Neural crest cell (in vitro differentiated cells): ENCODE measurements around the gene DLD. TPM values are rescaled to one million over a fixed set of nuclear protein-coding genes. Genes with fewer than 3 reads are reported as not detected.

Source experiments
- DNase-seq: peaks from one replicate; pipeline ENCODE4 v3.0.0; 2021; ENCODE audit warnings: low read depth, mixed read lengths, low spot score
- H3K27ac Mint-ChIP-seq: one replicate; pipeline ENCODE4 v1.8.0; 2021; ENCODE audit warnings: mild to moderate bottlenecking, mixed read lengths; ENCODE audit not compliant: unreplicated experiment
- H3K27me3 Mint-ChIP-seq: 2 replicates; pipeline ENCODE4 v1.8.0; 2021; ENCODE audit warnings: low read depth, mild to moderate bottlenecking, mixed read lengths
- H3K36me3 Mint-ChIP-seq: 2 replicates; pipeline ENCODE4 v1.8.0; 2021; ENCODE audit warnings: low read depth, mild to moderate bottlenecking, mixed read lengths
- H3K4me1 Mint-ChIP-seq: 2 replicates; pipeline ENCODE4 v1.8.0; 2021; ENCODE audit warnings: mixed read lengths
- H3K4me3 Mint-ChIP-seq: one replicate; pipeline ENCODE4 v1.8.0; 2021; ENCODE audit warnings: mild to moderate bottlenecking, mixed read lengths
- H3K9me3 Mint-ChIP-seq: 2 replicates; pipeline ENCODE4 v1.8.0; 2021; ENCODE audit warnings: mixed read lengths
- total RNA-seq: library from RNA; stranded (reverse); gene quantifications from 2 replicates; pipeline ENCODE4 v1.2.1, GENCODE V29; 2021
- TF ChIP-seq, protein P1 (sequence below): fragments of 200-600 bp; sonication (generic); conservative IDR thresholded peaks from 2 replicates; pipeline ENCODE4 v1.5.0; 2021; ENCODE audit warnings: antibody characterized with exemption, mild to moderate bottlenecking

Gene DLD
- total RNA-seq, 1 donor from 2014 or later: 82.1 TPM

DNA sequence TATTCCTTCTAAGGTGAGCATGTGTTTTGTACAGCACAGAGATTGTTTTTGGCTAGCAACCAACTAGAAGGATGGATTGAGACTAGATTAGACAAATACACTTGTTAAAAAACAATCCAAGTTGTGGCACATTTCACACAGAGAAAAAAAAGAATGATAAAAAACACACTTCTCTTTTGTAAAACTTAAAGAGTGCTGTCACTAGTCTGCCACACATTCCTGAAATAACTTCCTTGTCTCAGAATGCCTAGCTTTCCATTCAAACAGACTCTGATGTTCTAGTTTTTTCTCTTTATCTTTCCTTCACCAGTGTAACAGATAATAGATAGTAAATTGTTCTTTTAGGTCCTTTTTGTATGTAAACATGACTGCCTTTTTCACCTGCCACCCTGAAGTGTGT lies 11.4 kb downstream of the DLD start:
- peaks cover 7% of the 10 kb centered on the region for H3K36me3 Mint-ChIP-seq
- H3K27ac Mint-ChIP-seq: no peak overlapping the region
- TF ChIP-seq, protein P1, sequence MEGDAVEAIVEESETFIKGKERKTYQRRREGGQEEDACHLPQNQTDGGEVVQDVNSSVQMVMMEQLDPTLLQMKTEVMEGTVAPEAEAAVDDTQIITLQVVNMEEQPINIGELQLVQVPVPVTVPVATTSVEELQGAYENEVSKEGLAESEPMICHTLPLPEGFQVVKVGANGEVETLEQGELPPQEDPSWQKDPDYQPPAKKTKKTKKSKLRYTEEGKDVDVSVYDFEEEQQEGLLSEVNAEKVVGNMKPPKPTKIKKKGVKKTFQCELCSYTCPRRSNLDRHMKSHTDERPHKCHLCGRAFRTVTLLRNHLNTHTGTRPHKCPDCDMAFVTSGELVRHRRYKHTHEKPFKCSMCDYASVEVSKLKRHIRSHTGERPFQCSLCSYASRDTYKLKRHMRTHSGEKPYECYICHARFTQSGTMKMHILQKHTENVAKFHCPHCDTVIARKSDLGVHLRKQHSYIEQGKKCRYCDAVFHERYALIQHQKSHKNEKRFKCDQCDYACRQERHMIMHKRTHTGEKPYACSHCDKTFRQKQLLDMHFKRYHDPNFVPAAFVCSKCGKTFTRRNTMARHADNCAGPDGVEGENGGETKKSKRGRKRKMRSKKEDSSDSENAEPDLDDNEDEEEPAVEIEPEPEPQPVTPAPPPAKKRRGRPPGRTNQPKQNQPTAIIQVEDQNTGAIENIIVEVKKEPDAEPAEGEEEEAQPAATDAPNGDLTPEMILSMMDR: no peak
- H3K27me3 Mint-ChIP-seq: no peaks in the 10 kb centered on the region
- DNase-seq: no peak
- peaks cover 12% of the 10 kb centered on the region for H3K4me1 Mint-ChIP-seq
- H3K4me3 Mint-ChIP-seq: no peak overlapping the region
- H3K9me3 Mint-ChIP-seq: no peaks in the 10 kb centered on the region

DNA sequence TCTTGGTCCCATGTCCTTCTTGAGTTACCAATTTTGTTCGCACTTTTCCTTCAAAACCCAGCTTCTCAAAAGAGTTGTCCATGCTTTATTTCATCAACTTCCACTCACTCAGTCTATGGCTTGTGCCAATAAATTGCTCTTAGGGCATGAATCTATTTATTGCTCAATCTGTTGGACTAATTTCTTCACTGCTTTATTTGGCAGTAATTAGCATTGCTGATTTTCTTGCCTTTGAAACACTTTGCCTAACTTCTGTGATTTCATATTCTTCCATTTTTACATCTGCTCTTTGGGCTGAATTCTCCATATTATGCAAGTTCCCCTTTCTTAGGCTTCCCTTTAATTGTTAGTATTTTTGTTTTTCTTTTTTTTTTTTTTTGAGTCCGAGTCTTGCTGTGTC lies 16.8 kb downstream of the DLD start:
- no peak for DNase-seq
- Mint-ChIP-seq H3K27me3 (no peaks in the 10 kb centered on the region), H3K36me3 (peaks cover 39% of the 10 kb centered on the region), H3K27ac (no peak overlapping the region), H3K9me3 (peaks cover 3% of the 10 kb centered on the region), H3K4me1 (no peaks in the 10 kb centered on the region), H3K4me3 (no peak overlapping the region)
- TF ChIP-seq, protein P1: no peak

DNA sequence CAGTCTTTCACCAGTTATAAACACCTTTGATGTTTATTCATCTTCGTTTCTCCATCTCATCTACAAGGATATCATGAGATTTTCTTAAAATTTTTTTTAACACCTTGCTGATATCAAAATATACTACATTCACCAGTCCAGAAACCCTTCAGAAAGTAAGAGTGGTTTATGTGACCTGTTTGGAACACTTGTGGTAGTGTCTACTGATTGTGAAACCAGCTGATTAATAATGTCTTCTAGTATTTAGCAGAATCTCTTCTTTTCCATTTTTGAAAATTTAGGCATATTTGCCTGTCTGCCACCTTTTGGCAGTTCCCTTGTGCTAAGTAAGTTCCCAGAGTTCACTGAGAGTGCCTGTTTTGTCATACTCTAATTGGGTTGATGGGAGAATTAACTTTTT lies 18.5 kb downstream of the DLD start:
- Mint-ChIP-seq H3K4me3 (no peak overlapping the region), H3K4me1 (peaks cover 7% of the 10 kb centered on the region), H3K36me3 (peaks cover 41% of the 10 kb centered on the region), H3K27ac (no peak overlapping the region), H3K27me3 (no peaks in the 10 kb centered on the region), H3K9me3 (peaks cover 3% of the 10 kb centered on the region)
- TF ChIP-seq, protein P1: no peak
- DNase-seq: no peak

DNA sequence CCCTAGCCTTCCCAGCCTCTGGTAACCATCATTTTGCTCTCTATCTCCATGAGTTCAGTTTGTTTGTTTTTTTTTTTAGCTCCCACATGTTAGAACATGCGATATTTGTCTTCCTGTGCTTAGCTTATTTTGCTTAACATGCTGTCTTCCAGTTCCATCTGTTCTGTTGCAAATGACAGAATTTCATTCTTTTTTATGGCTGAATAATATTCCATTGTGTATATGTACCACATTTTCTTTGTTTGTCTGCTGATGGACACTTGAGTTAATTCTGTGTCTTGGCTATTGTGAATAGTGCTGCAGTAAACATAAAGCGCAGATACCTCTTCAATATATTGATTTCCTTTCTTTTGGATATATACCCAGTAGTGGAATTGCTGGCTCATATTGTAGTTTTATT lies 21.0 kb downstream of the DLD start:
- Mint-ChIP-seq H3K4me1 (peaks cover 7% of the 10 kb centered on the region), H3K9me3 (peaks cover 3% of the 10 kb centered on the region), H3K27ac (no peak overlapping the region), H3K27me3 (no peaks in the 10 kb centered on the region), H3K4me3 (no peak overlapping the region), H3K36me3 (peaks cover 46% of the 10 kb centered on the region)
- TF ChIP-seq, protein P1: no peak
- DNase-seq: no peak

DNA sequence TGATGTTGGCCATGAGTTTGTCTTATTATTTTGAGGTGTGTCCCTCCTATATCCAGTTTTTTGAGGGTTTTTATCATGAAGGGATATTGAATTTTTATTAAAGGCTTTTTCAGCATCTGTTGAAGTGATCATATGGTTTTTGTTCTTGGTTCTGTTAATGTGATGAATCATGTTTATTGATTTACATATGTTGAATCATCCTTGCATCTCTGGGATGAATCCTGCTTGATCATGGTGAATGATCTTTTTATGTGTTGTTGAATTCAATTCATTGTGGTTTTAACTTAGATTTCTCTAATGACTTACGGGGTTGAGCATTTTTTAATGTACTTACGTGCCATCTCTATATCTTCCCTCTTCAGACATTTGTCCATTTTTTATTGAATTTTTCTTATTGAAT lies 22.9 kb downstream of the DLD start:
- TF ChIP-seq, protein P1: no peak
- H3K9me3 Mint-ChIP-seq: peaks cover 3% of the 10 kb centered on the region
- H3K36me3 Mint-ChIP-seq: peaks cover 52% of the 10 kb centered on the region
- DNase-seq: no peak
- H3K4me1 Mint-ChIP-seq: peaks cover 12% of the 10 kb centered on the region
- H3K27me3 Mint-ChIP-seq: no peaks in the 10 kb centered on the region
- H3K4me3 Mint-ChIP-seq: no peak overlapping the region
- no peak overlapping the region for H3K27ac Mint-ChIP-seq

DNA sequence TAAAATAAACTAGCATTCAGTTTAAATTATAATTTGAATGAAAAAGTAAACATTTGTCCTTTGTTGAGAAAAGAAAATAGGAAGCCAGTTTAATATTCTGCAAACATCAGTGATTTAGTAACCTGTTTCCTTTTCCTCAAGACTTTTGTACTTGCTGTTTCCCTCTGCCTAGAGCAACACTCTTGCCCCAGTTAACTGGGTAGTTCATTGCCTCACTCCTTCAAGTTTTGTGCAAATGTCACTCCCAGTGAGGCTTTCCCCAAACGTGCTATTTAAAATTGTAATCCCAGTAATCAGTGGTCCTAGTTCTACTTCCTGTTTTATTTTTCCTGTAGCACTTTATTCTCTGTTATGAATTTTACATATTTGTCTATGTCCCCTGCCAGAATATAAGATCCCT lies 23.8 kb downstream of the DLD start:
- Mint-ChIP-seq H3K36me3 (peaks cover 51% of the 10 kb centered on the region), H3K9me3 (peaks cover 3% of the 10 kb centered on the region), H3K4me1 (peaks cover 12% of the 10 kb centered on the region), H3K4me3 (no peak overlapping the region), H3K27ac (no peak overlapping the region), H3K27me3 (no peaks in the 10 kb centered on the region)
- TF ChIP-seq, protein P1: no peak
- DNase-seq: no peak
